Spleen (tissue), 11 donors: ENCODE results near the gene TCEA2. TPM values are rescaled to one million over a fixed set of nuclear protein-coding genes. Genes with fewer than 3 reads are reported as not detected.

ENCODE experiments used
- DNase-seq: peaks from one replicate; pipeline ENCODE4 v3.0.0-alpha.2; 2020
- H3K27ac ChIP-seq, 8 donors: fragments of 200-600 bp; sonication (generic) in 7 of 8; 1 replicate in 4 of 8; 2 replicates in 4 of 8; pipeline versions ENCODE4 v1.5.0 to v1.8.0; 2016 to 2021; ENCODE audit warnings: inconsistent platforms in 4 of 8, mild to moderate bottlenecking in 4 of 8, moderate library complexity in 1 of 8
- H3K27me3 ChIP-seq, 7 donors: fragments of 200-600 bp; sonication (generic) in 6 of 7; replicated peaks in 1 of 7; 1 replicate in 4 of 7; 2 replicates in 3 of 7; pipeline versions ENCODE4 v1.5.0 to v1.8.0; 2016 to 2021; ENCODE audit warnings: inconsistent platforms in 3 of 7, mild to moderate bottlenecking in 1 of 7
- H3K36me3 ChIP-seq, 6 donors: fragments of 200-600 bp; sonication (generic) in 5 of 6; 1 replicate in 4 of 6; 2 replicates in 2 of 6; pipeline versions ENCODE4 v1.5.0 to v1.8.0; 2016 to 2021; ENCODE audit warnings: inconsistent platforms in 2 of 6
- H3K4me1 ChIP-seq, 6 donors: fragments of 200-600 bp; sonication (generic) in 5 of 6; 1 replicate in 3 of 6; 2 replicates in 3 of 6; pipeline versions ENCODE4 v1.5.0 to v1.8.0; 2016 to 2021; ENCODE audit warnings: inconsistent platforms in 3 of 6
- H3K4me3 ChIP-seq, 8 donors: fragments of 200-600 bp; sonication (generic) in 7 of 8; 1 replicate in 4 of 8; 2 replicates in 4 of 8; pipeline versions ENCODE4 v1.5.0 to v1.8.0; 2016 to 2021; ENCODE audit warnings: inconsistent platforms in 4 of 8, mild to moderate bottlenecking in 4 of 8, moderate library complexity in 2 of 8
- H3K9me3 ChIP-seq, 8 donors: fragments of 200-600 bp; sonication (generic) in 7 of 8; 1 replicate in 4 of 8; 2 replicates in 4 of 8; pipeline versions ENCODE4 v1.5.0 to v1.8.0; 2016 to 2021; ENCODE audit warnings: inconsistent platforms in 4 of 8
- CTCF ChIP-seq, 11 experiments: fragments of 200-600 bp in 7 of 11; fragments of 450-650 bp in 4 of 11; sonication (generic) in 4 of 11; IDR thresholded peaks in 8 of 11; conservative IDR thresholded peaks in 3 of 11; 1 replicate in 7 of 11; 2 replicates in 4 of 11; pipeline versions ENCODE4 v1.4.0 to v1.8.0; 2016 to 2021; ENCODE audit warnings: antibody characterized with exemption in 11 of 11, inconsistent platforms in 4 of 11, mild to moderate bottlenecking in 1 of 11
- POLR2A ChIP-seq, 3 donors: fragments of 450-650 bp; IDR thresholded peaks; one replicate each; pipeline ENCODE4 v1.5.1; 2017; ENCODE audit warnings: antibody characterized with exemption in 3 of 3, mild to moderate bottlenecking in 1 of 3
- POLR2AphosphoS5 ChIP-seq, 3 donors: sonication (generic); formaldehyde crosslinking; IDR thresholded peaks; one replicate each; pipeline ENCODE4 v1.5.1; 2017; ENCODE audit warnings: antibody characterized with exemption in 3 of 3
- WGBS, 5 donors: extraction: QIAGEN DNeasy Blood & Tissue Kit in 3 of 5; methylation state at CpG; one replicate each; pipeline versions ENCODE4 v1.1.5 to v1.1.7; 2013 to 2018; 5-methylcytosine and 5-hydroxymethylcytosine counted together
- intact Hi-C: fragments of 100-400 bp; cut with DNase I; formaldehyde crosslinking; loops from one replicate; pipeline ENCODE4 v1.15.0; 2023; ENCODE audit warnings: low total_unique reads
- polyA plus RNA-seq, 3 donors: library from polyadenylated mRNA; stranded (reverse); fragments of 200-250 nt; gene quantifications; one replicate each; pipeline ENCODE4 v1.2.1, GENCODE V29; 2013
- total RNA-seq, 7 donors: library from RNA; depleted of rRNA in 3 of 7; stranded (reverse); fragments of >200 nt in 3 of 7; fragmentation: NEBNext Ultra II Directional in 4 of 7; extraction: Animal tissue kit (Norgen Biotek cat#: 25700) in 4 of 7; gene quantifications; one replicate each; pipeline versions ENCODE4 v1.1.0 to v1.2.1, GENCODE V29; 2016 to 2021
- donor health status: healthy with polysubstance abuse.
- donor health status: DM: no; HTN: no; CAD: no; lungs with moderate emphysema.
- donor health status: DM: no; HTN: no; CAD: no.
- donor health status: Bipolar disorder and iron deficiency.
- donor health status: healthy.
- donor health status: DM: no; HTN: no; CAD: no.
- donor health status: DM: yes; HTN: yes; CAD: no.

TCEA2 gene
- total and polyA plus RNA-seq, 10 donors, result 18.6 to 60.8 (median 43.2) TPM

GRCh38 chr20:64106981-64107735 lies 44.2 kb downstream of the TCEA2 start, which contains the start of gene NPBWR2:
NPBWR2 (minus strand) TSS chr20:64107565; CDS start chr20:64106831, 734 bp downstream.
- H3K27ac ChIP-seq, result peak within 1 kb of the TSS in 5 of 8 donors; percentile 55 to 80 (median 60)
- intact Hi-C loops, result no loop called here
- 47 to 83% (median 55%) methylated on average over 12 to 22 of the region's 22 CpGs for WGBS, 5 donors

DNA sequence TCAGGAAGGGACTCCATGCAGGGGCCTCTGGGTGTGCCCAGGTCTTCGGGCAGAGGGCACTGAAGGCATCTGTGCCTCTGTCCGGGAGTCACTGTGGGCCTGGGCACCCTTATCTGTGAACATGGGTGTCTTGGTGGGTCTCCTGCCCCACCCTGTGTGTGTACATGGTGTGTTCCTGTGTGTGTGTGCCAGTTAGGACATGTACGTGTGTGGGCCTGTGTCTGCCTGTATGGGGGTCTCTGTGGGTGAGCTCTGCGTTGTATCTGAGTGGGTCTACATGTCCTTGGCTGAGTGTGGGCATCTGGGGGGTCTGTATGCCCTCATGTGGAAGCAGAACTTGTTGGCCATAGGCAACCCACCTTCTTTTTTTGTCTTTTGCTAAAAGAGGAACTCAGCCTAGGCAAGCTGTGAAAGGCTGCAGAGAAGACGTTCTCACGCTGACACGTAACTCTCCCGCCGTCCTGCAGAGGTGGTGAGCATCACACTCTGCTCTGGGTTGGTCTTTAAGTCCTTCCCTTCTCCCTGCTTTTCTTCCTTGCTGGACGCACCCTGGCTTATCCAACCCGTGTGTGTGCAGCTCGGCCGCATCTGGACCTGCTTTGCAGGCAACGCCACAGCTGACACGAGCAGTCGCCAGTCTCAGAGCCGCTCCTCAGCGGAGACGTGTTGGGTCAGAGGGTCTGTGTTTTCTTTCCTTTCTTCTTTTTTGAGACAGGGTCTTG lies 44.9 kb downstream of the TCEA2 start:
- Histone ChIP-seq H3K9me3 (no peaks in the 10 kb centered on the region), H3K36me3 (no peaks in the 10 kb centered on the region), H3K27me3 (peaks cover 0 to 26% (median 7%) of the 10 kb centered on the region in 7 donors), H3K4me3 (no peak overlapping the region), H3K27ac (peak overlapping the region in 5 of 8 donors; percentile 55 to 80 (median 60)), H3K4me1 (peaks cover 0 to 21% (median 13%) of the 10 kb centered on the region in 6 donors)
- WGBS, 5 donors, result 42 to 54% (median 48%) methylated on average over 17 to 19 of the region's 19 CpGs
- DNase-seq, result peak; percentile 71
- intact Hi-C loops, result no loop called here
- TF ChIP-seq POLR2A (IDR thresholded peaks at IDR 0.05), result no peak
- TF ChIP-seq POLR2AphosphoS5 (IDR thresholded peaks at IDR 0.05), result no peak
- TF ChIP-seq CTCF (IDR thresholded peaks at IDR 0.05 in 8 of 11, conservative IDR thresholded peaks at IDR 0.05 in 3 of 11), result no peak

More at GRCh38 chr20:64106981-64107735, 44.2 kb downstream of the TCEA2 start, which contains the start of gene NPBWR2:
- peaks cover 0 to 34% (median 14%) of the 10 kb centered on the region in 7 donors for H3K27me3 ChIP-seq
- H3K36me3 ChIP-seq, result no peaks in the 10 kb centered on the region
- H3K9me3 ChIP-seq, result no peaks in the 10 kb centered on the region
- TF ChIP-seq CTCF (IDR thresholded peaks at IDR 0.05 in 8 of 11, conservative IDR thresholded peaks at IDR 0.05 in 3 of 11) (no peak), POLR2AphosphoS5 (IDR thresholded peaks at IDR 0.05) (peak in 2 of 3 donors; percentile 26 to 34)
- H3K4me1 ChIP-seq, result peaks cover 5 to 29% (median 21%) of the 10 kb centered on the region in 6 donors
- DNase-seq, result peak; percentile 82
- no peak within 1 kb of the TSS for H3K4me3 ChIP-seq

- DNase-seq, result peak; percentile 76
- intact Hi-C loops, result no loop called here
- WGBS, 5 donors, result 77 to 83% (median 82%) methylated on average over 17 to 26 of the region's 26 CpGs
Observed at GRCh38 chr20:64108731-64109681, 46.0 kb downstream of the TCEA2 start.

More at GRCh38 chr20:64108731-64109681, 46.0 kb downstream of the TCEA2 start:
- TF ChIP-seq POLR2AphosphoS5 (IDR thresholded peaks at IDR 0.05) (no peak), POLR2A (IDR thresholded peaks at IDR 0.05) (no peak), CTCF (IDR thresholded peaks at IDR 0.05 in 8 of 11, conservative IDR thresholded peaks at IDR 0.05 in 3 of 11) (no peak)
- Histone ChIP-seq H3K27ac (no peak overlapping the region), H3K36me3 (no peaks in the 10 kb centered on the region), H3K4me1 (peaks cover 0 to 18% (median 12%) of the 10 kb centered on the region in 6 donors), H3K27me3 (peaks cover 0 to 15% (median 0%) of the 10 kb centered on the region in 7 donors), H3K4me3 (no peak overlapping the region), H3K9me3 (no peaks in the 10 kb centered on the region)
